ENCODE data around the gene ZNF608. TPM values are rescaled to one million over a fixed set of nuclear protein-coding genes. Genes with fewer than 3 reads are reported as not detected.

The ZNF608 gene
- total and polyA plus RNA-seq, 3 donors from 2014 or later: 28.7 to 42.4 (median 42.1) TPM

- WGBS, 2 donors: 74 to 77% methylated on average over 7 of the region's 7 CpGs
- no peak overlapping the region for H3K4me3 ChIP-seq
- H3K27ac ChIP-seq: no peak overlapping the region
- H3K36me3 ChIP-seq (ENCODE audit: low read depth, missing control alignments): no peaks in the 10 kb centered on the region
- DNase-seq: no peak
- no peaks in the 10 kb centered on the region for H3K27me3 ChIP-seq
- intact Hi-C loops (cut with DNase I; ENCODE audit: low total_unique reads): no loop called here
- H3K9me3 ChIP-seq: no peaks in the 10 kb centered on the region
- TF ChIP-seq POLR2A (IDR thresholded peaks at IDR 0.05) (no peak), CTCF (IDR thresholded peaks at IDR 0.05) (no peak)
- H3K4me1 ChIP-seq: peaks cover 4% of the 10 kb centered on the region
Measured at GRCh38 chr5:124754206-124754927, 7.9 kb upstream of the ZNF608 start.

- intact Hi-C loops (cut with DNase I; ENCODE audit: low total_unique reads): no loop called here
- Histone ChIP-seq H3K9me3 (no peaks in the 10 kb centered on the region), H3K4me3 (no peak overlapping the region), H3K27ac (no peak overlapping the region), H3K4me1 (peaks cover 4% of the 10 kb centered on the region), H3K36me3 (ENCODE audit: low read depth, missing control alignments) (no peaks in the 10 kb centered on the region), H3K27me3 (no peaks in the 10 kb centered on the region)
- DNase-seq: no peak
- TF ChIP-seq CTCF (IDR thresholded peaks at IDR 0.05) (no peak), POLR2A (IDR thresholded peaks at IDR 0.05) (no peak)
- 82 to 87% methylated on average over 6 of the region's 6 CpGs for WGBS, 2 donors
Measured at GRCh38 chr5:124752854-124753720, 6.6 kb upstream of the ZNF608 start.

- no peak for DNase-seq
- Histone ChIP-seq H3K9me3 (no peaks in the 10 kb centered on the region), H3K27me3 (no peaks in the 10 kb centered on the region), H3K4me1 (peaks cover 4% of the 10 kb centered on the region), H3K27ac (no peak overlapping the region), H3K36me3 (ENCODE audit: low read depth, missing control alignments) (no peaks in the 10 kb centered on the region), H3K4me3 (no peak overlapping the region)
- WGBS, 2 donors: 85 to 96% methylated on average over 2 of the region's 2 CpGs
- no peak for TF ChIP-seq CTCF (IDR thresholded peaks at IDR 0.05)
- no peak for TF ChIP-seq POLR2A (IDR thresholded peaks at IDR 0.05)
- intact Hi-C loops (cut with DNase I; ENCODE audit: low total_unique reads): no loop called here
Measured at GRCh38 chr5:124751031-124751430, 4.6 kb upstream of the ZNF608 start.

GRCh38 chr5:124748687-124749594, 2.5 kb upstream of the ZNF608 start:
- intact Hi-C loops (cut with DNase I; ENCODE audit: low total_unique reads): no loop called here
- peak; percentile 92 for DNase-seq
- 4 to 6% methylated on average over 25 of the region's 25 CpGs for WGBS, 2 donors
- Histone ChIP-seq H3K4me3 (peak overlapping the region; percentile 49 to 59), H3K4me1 (peaks cover 21% of the 10 kb centered on the region), H3K27me3 (no peaks in the 10 kb centered on the region), H3K27ac (peak overlapping the region; percentile 77 to 94), H3K9me3 (no peaks in the 10 kb centered on the region), H3K36me3 (ENCODE audit: low read depth, missing control alignments) (no peaks in the 10 kb centered on the region)
- TF ChIP-seq CTCF (IDR thresholded peaks at IDR 0.05) (no peak), POLR2A (IDR thresholded peaks at IDR 0.05) (no peak)

All from testis (tissue), 3 donors.